Measurements from ENCODE around the gene CAMKK2.
"Not testable (repeated sequence)": the region's sequence is repeated elsewhere in the genome, so short reads cannot be mapped to it uniquely, and the experiment has no call there.

CAMKK2 gene

DNA sequence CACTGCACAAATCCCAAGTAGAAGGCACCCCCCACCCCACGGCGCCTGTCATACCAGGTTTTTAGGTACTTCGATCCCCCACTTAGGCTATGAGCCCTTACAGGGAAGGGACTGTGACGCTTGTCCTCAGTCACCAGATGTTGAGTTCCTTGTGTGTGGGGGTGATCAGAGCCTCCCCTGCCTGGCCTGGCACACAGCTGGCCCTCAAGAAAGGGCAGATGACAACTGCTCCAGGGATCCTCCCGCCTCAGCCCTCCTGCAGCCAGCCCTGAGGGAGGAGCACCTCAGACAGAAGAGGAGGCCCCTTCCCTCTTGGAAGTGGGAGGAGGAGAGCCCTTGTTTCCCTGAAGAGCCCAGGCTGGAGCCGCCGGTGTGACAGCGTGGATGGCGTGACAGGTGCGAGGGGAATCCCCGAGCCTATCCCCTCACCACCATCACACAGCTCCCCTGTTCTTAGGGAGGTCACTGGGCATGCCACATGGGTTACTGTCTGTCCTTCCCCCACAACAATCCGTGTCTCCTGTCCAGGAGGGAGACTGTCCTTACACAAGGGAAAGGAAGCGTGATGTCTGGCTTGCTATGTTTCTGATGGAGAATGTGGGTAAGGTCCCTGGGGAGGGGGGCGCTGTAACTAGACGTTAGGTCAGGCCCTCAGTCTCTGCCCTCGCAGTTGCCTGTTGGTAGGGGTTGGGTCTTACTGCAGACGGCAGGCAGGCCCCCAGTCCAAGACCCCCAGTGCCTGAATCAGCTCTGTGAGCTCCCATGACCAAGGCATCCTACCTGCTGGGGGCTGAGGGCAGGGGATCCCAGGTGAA is 55.1 kb downstream of the CAMKK2 start:
- no peak for DNase-seq

DNA sequence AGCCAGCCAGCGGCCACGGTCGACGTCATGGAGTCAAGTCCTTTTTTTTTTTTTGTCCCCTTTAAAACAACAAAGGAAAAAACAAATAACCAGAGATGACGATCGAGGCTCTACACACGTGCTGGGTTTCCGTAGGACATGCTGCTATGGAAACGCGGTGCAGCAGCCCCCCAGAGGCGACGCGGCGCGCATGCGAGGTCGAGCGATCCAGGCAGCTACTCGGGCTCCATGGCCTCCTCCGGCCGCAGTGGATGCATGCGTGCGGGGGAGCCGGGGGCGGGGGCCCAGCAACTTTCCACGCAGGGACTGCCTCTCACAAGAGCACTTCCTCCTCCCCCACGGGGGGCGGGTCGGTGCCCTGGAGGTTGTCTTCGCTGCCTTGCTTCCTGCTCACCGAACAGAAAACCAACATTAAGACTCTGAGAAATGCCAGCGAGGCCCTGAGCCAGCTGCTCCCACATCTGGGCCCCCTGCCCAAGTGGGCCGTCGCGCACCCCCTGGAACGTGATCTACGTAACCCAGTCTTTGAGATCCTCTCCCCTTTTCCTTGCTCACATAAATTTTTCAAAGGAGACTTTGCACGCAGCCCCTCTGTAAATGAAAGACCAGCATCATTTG is 55.9 kb downstream of the CAMKK2 start:
- DNase-seq, result no peak

DNA sequence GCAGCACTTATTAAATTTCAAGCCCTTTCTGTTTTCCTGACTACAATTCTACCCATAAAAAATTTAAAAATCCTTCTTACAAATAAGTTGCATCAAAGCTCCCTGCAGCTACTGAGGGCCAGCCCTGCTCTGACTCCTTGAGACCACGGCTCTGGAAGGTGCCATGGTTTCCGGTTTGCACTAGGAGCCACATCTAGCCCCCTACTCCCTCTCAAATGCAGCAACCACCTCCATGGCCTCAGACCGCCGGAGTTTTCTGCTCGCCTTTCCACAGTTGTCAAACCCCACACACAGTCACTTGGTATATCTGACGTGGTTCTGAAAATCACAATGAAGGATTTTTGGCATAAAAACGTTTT is 56.5 kb downstream of the CAMKK2 start:
- DNase-seq, result no peak

DNA sequence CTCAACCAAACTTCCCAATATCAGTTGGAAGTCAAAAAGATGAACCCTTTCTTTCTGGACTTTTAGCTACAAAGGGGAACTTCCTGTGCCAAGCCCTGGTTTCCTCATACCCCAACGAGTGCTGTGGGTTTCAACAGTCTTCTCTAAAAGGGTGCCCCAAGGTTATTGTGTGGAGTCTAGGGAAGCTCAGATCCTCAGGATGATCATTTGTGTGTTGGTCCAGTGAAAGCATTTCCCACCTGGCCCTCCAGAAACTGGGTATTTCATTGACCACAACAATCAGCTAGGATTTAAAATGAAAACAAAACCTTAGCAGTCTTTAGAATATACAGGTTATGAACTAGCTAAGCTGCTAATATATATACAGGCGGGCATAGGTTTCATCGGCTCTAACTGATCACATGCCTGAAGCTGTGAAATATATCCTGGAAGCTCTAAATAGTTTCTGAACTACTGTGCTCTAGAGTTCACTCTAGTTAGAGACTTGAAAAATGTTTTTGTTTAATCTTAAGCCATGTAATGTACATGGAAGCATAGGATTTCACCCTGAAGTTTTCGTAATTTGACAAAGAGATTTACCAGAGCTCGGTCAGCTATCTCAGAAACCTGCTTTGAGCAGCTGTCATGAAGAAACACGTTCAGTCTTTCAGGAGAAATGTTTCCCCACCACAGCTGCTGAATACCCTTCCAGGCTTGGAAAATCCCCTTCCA is 57.0 kb downstream of the CAMKK2 start:
- no peak for DNase-seq

- DNase-seq, result peak in 1 of 2 experiments; percentile 42
Measured at GRCh38 chr12:121238604-121239350, 57.7 kb downstream of the CAMKK2 start.

DNA sequence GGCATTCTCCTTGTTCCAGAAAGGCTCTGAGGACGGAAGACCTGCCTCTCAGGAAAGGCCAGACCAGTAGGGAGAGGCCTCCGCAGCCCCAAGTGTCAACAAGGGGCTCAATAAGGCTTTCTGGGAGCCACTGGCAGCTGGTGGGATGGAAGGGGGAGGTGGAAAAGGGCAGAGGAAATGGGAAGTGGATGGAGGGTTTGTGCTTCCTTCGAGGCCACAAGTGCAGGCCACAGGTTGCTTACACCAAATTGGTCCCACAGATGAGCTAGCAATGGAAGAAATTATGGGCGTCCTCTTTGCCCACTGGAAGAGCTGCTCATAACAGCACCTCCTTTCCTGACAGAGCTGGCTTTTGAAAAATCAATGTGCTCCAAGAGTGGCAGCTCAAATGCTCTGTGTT is 58.4 kb downstream of the CAMKK2 start:
- no peak for DNase-seq

- no peak for DNase-seq
Measured at GRCh38 chr12:121237415-121237814, 59.1 kb downstream of the CAMKK2 start.

- DNase-seq, result no peak
Measured at GRCh38 chr12:121236776-121237175, 59.7 kb downstream of the CAMKK2 start.

GRCh38 chr12:121233628-121234020 is 62.9 kb downstream of the CAMKK2 start:
- DNase-seq, result no peak

- DNase-seq, result no peak
Measured at GRCh38 chr12:121232977-121233627, 63.4 kb downstream of the CAMKK2 start.

GRCh38 chr12:121232163-121232562 is 64.3 kb downstream of the CAMKK2 start:
- no peak for DNase-seq

- no peak for DNase-seq
Measured at GRCh38 chr12:121230538-121230907, 66.0 kb downstream of the CAMKK2 start.

DNA sequence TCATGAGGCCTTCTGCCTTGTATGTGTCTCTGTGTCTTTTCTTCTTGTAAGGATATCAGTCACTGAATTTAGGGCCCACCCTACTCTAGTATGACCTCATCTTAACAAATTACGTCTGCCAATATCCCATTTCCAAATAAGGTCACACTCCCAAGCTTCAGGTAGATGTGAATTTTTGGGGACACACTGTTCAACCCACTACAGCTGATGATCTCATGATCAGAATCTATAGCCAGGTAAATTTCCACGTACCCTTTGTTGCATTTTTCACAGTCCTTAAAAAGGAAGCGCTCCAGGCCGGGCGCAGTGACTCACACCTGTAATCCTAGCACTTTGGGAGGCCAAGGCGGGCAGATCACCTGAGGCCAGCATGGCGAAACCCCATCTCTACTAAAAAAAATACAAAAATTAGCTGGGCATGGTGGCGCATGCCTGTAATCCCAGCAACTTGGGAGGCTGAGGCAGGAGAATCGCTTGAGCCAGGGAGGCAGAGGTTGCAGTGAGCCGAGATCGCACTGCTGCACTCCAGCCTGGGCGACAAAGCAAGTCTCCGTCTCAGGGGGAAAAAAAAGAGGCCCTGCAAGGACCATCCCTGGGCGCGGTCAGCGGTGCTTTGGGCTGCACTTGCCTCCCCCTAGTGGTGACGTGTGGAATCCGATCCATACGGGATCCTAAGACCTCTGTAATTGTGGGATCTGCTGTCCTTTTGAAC is 66.5 kb downstream of the CAMKK2 start:
- peak; percentile 43 to 71 for DNase-seq

DNA sequence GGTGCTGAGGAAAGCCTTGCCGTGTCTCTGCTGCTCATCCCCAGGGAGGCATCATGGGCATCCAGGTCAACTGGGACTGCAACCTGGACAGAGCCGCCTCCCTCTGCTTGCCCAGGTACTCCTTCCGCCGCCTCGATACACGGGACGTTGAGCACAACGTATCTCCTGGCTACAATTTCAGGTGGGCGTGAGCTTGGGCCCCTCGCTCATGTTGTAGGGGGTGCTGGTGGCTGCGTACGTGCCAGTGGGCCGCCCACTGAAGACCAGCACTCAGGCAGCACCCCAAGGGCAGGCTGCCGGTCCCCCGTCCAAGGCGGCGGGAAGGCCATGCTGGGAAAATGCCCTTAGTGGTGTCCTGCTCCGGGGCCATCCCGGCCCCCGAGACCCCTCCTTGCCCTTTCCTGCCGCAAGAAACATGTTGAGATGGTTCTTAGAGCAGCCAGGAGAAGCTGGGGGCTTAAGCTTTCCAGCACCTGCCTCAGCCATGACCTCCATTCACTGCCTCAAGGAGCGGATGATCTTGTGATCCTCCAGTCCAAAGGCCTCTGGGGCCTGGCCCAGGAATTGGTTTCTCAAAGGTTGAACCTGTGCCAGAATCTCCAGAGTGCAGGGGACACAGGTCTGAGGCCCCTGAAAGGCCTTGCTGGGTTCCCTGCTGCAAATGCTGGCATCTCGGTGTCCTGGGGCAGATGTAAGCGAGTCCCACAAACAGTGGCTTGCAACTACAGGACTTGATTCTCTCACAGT is 67.4 kb downstream of the CAMKK2 start:
- no peak for DNase-seq

- DNase-seq, result no peak
Measured at GRCh38 chr12:121227294-121227693, 69.2 kb downstream of the CAMKK2 start.

DNA sequence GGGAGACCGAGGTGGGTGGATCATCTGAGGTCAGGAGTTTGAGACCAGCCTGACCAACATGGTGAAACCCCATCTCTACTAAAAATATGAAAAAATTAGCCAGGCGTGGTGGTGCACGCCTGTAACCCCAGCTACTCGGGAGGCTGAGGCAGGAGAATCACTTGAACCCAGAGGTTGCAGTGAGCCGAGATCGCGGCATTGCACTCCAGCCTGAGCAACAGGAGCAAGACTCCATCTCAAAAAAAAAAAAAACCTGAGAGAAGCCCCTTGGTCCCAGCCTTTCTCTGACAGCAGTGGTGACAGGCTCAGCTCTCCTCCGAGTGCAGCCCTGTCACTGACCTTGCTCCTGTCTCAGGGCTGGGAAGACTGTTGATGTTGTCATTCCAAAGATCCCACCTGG is 69.6 kb downstream of the CAMKK2 start:
- not testable (repeated sequence) for DNase-seq

DNA sequence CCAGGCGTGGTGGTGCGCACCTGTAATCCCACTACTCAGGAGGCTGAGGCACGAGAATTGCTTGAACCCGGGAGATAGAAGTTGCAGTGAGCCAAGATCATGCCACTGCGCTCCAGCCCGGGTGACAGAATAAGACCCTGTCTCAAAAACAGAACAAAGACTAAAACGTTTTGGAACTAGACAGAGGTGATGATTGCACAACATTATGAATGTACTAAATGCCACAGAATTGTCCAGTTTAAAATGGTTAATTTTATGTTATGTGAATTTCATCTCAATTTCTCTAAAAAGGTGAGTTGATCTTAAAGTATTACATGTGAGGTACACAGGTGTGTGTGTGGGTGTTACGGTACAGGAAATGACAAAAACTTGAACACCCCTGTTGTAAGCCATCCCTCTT is 70.1 kb downstream of the CAMKK2 start:
- DNase-seq, result no peak

DNA sequence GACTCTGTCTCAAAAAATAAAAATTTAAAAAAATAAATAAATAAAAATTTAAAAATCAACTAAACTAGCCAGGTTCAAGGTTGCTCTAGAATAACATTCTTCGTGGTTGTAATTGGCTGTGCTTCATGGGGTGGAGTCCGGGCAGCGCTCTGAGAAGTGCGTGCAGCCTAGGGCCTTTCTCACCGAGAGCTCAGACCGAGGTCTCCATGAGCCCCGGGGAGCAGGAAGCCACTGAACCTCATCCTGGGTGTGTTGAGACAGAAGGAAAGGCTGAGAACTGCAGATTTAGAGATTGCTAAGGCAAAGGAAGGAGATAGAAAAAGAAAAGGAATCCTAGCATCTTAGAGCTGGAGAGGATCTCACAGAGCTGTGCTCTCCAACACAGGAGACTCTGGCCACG is 71.9 kb downstream of the CAMKK2 start:
- no peak for DNase-seq

GRCh38 chr12:121223292-121224285 is 72.9 kb downstream of the CAMKK2 start:
- DNase-seq, result no peak

- no peak for DNase-seq
Measured at GRCh38 chr12:121222847-121223246, 73.7 kb downstream of the CAMKK2 start.

All from NCI-H524 (cell line).